Measurements from ENCODE around the gene ABCA1.

DNA sequence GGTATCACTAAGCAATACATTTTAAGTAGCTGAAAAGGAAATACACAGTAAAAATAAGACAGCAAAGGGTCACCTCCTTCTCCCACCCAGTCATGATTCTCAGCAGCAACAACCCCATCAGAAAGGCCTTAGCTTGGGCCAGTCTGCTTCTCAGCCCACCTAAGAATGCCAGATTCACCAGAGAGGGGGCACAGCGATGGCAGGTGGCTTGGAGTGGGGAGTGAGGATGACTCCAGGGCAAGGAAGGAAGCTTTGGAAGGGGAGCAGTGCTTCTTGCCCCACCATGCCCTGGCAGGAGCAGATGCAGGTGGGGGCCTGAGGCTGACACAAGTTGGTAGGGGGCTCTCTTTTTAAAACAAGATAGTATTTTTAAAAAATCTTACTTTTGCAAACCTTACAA, 51.4 kb downstream of the ABCA1 start:
- TF ChIP-seq POLR2AphosphoS5 (IDR thresholded peaks at IDR 0.05; ENCODE audit: borderline replicate concordance, low read depth, low read length) (no peak), EZH2 (IDR thresholded peaks at IDR 0.05) (no peak)
